AG09319 (cell line): ENCODE data around the gene FBXW7.

Experiments used
- DNase-seq: peaks from one replicate; pipeline ENCODE4 v3.0.0-alpha.2; 2010; ENCODE audit warnings: low read depth; ENCODE audit errors: extremely low read depth
- TF ChIP-seq, protein P1 (sequence below): IDR thresholded peaks from 2 replicates; pipeline ENCODE4 v1.5.1; 2011; ENCODE audit warnings: low read depth, mild to moderate bottlenecking, inconsistent platforms, low read length, moderate library complexity

FBXW7 gene

DNA sequence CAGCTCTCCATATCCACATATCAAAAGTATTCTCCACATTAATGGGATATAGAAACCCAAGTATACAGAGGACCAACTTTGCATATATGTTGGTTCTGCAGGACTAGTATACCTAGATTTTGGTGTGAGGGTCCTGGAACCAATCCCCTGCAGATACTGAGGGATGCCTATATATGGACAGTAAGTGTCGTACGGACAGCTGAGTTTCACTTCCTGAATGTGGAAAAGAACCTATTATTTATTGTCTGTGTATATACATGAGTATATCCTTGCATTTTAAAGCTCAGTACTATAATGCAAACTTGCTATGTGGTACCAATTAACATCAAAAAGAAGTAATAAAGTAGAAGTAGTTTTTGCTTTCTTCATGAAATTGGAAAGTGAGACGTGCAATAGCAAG is 101.9 kb downstream of the FBXW7 start:
- DNase-seq: no peak

DNA sequence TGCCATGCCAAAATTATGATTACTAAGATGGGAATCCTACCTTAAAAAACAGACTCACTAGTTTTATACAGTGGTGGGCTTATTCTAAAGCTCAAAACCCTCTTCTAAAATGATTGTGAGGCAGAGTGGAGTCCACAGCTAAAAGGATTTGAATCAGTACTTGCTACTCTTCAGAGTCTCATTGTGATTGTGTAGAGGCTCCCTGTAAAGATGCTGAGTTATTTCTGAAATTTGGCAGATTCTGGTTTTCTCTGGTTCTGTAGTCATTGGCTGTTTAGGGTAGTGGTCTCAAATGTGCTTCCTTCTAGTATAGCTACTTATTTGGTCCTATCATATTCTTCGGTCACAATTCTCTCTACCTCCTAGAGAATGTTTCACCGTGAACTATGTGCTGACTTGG is 104.1 kb downstream of the FBXW7 start:
- TF ChIP-seq, protein P1, sequence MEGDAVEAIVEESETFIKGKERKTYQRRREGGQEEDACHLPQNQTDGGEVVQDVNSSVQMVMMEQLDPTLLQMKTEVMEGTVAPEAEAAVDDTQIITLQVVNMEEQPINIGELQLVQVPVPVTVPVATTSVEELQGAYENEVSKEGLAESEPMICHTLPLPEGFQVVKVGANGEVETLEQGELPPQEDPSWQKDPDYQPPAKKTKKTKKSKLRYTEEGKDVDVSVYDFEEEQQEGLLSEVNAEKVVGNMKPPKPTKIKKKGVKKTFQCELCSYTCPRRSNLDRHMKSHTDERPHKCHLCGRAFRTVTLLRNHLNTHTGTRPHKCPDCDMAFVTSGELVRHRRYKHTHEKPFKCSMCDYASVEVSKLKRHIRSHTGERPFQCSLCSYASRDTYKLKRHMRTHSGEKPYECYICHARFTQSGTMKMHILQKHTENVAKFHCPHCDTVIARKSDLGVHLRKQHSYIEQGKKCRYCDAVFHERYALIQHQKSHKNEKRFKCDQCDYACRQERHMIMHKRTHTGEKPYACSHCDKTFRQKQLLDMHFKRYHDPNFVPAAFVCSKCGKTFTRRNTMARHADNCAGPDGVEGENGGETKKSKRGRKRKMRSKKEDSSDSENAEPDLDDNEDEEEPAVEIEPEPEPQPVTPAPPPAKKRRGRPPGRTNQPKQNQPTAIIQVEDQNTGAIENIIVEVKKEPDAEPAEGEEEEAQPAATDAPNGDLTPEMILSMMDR: no peak
- DNase-seq: no peak

More for the DNA sequence above, 101.9 kb downstream of the FBXW7 start:
- TF ChIP-seq, protein P1: no peak

DNA sequence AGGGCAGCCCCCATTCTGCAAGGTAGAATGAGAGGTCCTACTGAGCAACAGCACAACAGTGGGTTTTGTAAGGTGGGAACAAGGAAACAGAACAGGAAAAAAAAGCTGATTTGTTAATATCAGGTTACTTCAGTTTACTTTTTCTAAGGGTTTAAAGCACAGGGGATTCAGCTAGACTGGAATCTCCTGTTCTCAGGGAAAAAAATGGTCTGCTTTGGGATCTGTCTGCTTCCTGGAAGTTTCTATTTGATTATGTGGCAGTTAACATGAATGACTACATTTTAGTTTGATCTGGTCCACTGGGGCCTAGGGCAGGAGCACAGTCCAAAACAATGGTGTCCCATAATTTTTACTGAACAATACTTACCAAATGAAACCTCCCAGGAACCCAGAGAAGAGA is 104.6 kb downstream of the FBXW7 start:
- DNase-seq: no peak
- TF ChIP-seq, protein P1: no peak

DNA sequence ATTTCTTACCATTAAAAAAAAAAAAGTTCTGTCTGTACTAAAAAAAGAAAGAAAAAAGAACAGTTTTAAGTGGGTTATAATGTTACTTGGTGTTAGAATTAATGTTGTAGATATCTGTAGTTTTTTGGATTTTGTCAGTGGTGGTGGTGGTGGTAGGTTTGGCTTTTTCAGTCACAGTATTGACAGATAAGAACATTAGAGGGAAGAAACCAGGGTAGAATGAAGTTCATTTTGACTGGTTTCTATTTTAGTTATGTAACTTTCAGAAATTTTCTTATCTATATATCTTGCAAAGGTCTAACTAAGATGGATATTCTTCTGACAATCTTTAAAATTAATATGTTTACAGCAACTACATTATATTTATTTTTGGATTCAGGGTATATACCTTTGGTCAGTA is 105.4 kb downstream of the FBXW7 start:
- DNase-seq: no peak
- TF ChIP-seq, protein P1: no peak

DNA sequence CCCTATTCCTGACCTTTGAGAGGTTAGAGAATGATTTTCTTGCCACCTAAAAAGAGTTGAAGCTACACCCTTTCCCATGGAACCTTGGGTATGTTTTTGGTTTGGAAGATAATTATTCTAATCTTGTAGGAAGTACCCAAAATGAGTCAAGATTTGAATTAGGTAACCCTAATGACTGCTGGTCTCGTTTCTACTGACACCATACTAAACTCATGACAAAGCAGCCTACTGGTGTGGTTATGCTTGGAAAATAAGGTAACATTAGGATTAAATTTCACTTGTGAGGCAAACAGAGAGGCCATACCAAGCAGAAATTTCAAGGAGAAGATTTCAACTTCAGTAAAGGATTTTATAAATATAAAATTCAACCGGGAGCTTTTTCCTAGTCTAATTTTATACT is 107.9 kb downstream of the FBXW7 start:
- DNase-seq: no peak
- TF ChIP-seq, protein P1: no peak

DNA sequence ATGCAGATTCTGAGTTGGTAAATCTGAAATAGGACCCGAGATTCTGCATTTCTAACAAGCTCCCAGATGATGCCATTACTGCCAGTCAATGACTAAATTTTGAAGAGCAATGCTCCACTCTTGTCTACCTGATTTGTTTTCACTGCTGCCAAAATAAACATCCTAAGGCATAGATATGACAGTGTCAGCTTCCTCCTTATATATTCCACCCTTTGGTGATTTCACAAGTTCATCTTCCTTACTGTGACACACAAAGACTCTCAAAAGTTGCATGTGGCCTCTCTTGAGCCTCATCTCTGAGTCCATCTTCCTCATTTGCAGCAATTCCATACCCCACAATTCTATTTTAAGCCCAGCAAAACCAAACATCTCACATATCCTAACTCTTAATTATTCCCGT is 110.9 kb downstream of the FBXW7 start:
- TF ChIP-seq, protein P1: no peak
- no peak for DNase-seq

DNA sequence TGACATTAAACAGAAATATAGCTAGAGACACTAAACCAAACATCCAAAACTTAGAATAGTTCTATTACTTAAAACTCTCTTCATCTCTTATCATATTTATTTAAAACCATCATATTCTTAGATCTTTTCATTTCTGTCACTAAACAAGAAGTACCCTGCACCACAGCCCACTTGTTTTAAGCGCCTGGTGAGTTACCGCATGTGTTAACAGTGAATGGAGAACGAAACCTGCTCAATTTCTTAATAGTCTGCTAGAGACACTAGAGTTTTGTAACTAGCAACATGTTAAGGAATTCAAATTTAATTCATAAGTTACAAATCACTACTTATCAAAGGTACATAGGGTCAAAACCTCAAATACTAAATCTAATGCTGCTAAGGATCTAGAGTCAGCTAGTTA is 111.5 kb downstream of the FBXW7 start:
- TF ChIP-seq, protein P1: no peak
- no peak for DNase-seq
